HL-60 (cell line): ENCODE measurements around the gene MYL12B.

Experiments
- DNase-seq, 2 experiments: peaks; one replicate each; pipeline ENCODE4 v3.0.0-alpha.2; 2010 to 2020; ENCODE audit warnings: low read depth in 1 of 2, low spot score in 1 of 2
- H3K27ac ChIP-seq: fragments of 250-450 bp; sonication (Bioruptor Pico); replicated peaks from 2 replicates; pipeline ENCODE4 v1.5.1; 2020; ENCODE audit warnings: mild to moderate bottlenecking, moderate library complexity
- H3K27me3 ChIP-seq: fragments of 250-450 bp; sonication (Bioruptor Pico); 2 replicates; pipeline ENCODE4 v1.5.1; 2021; ENCODE audit warnings: mild to moderate bottlenecking, moderate library complexity; ENCODE audit not compliant: insufficient read depth, poor library complexity, severe bottlenecking
- H3K4me3 ChIP-seq: replicated peaks from 2 replicates; pipeline ENCODE4 v1.5.1; 2011; ENCODE audit warnings: mild to moderate bottlenecking, control low read depth, low read length; ENCODE audit not compliant: insufficient read depth
- CTCF ChIP-seq: IDR thresholded peaks from one replicate; pipeline ENCODE4 v1.5.1; 2011; ENCODE audit warnings: low read length, control low read depth, inconsistent platforms; ENCODE audit not compliant: insufficient read depth
- GABPA ChIP-seq: IDR thresholded peaks from 2 replicates; pipeline ENCODE4 v1.6.1; 2012; ENCODE audit warnings: low read depth
- POLR2AphosphoS5 ChIP-seq: IDR thresholded peaks from 2 replicates; pipeline ENCODE4 v1.6.1; 2012; ENCODE audit warnings: low read depth
- REST ChIP-seq: IDR thresholded peaks from 2 replicates; pipeline ENCODE4 v1.6.1; 2012; ENCODE audit warnings: low read depth; ENCODE audit not compliant: insufficient replicate concordance
- SPI1 ChIP-seq: IDR thresholded peaks from 2 replicates; pipeline ENCODE4 v1.6.1; 2012; ENCODE audit warnings: low read depth, mild to moderate bottlenecking, borderline replicate concordance

Gene MYL12B

GRCh38 chr18:3235846-3236245 lies 26.1 kb upstream of the MYL12B start:
- no peak overlapping the region for H3K4me3 ChIP-seq
- no peak for TF ChIP-seq SPI1
- no peak for TF ChIP-seq CTCF
- TF ChIP-seq POLR2AphosphoS5, result no peak
- no peak for TF ChIP-seq GABPA
- TF ChIP-seq REST, result no peak
- no peaks in the 10 kb centered on the region for H3K27me3 ChIP-seq
- H3K27ac ChIP-seq, result no peak overlapping the region
- DNase-seq, result no peak

GRCh38 chr18:3236470-3236869 lies 25.5 kb upstream of the MYL12B start:
- DNase-seq, result no peak
- Histone ChIP-seq H3K27me3 (no peaks in the 10 kb centered on the region), H3K4me3 (no peak overlapping the region), H3K27ac (no peak overlapping the region)
- no peak for TF ChIP-seq GABPA
- no peak for TF ChIP-seq REST
- no peak for TF ChIP-seq POLR2AphosphoS5
- no peak for TF ChIP-seq CTCF
- no peak for TF ChIP-seq SPI1

GRCh38 chr18:3238742-3239141 lies 23.2 kb upstream of the MYL12B start:
- H3K27ac ChIP-seq, result no peak overlapping the region
- no peak for DNase-seq
- H3K4me3 ChIP-seq, result no peak overlapping the region
- TF ChIP-seq REST, result no peak
- TF ChIP-seq GABPA, result no peak
- no peak for TF ChIP-seq CTCF
- no peak for TF ChIP-seq SPI1
- no peak for TF ChIP-seq POLR2AphosphoS5
- H3K27me3 ChIP-seq, result no peaks in the 10 kb centered on the region
